Measurements from ENCODE around the gene ACCS. TPM values are rescaled to one million over a fixed set of nuclear protein-coding genes. Genes with fewer than 3 reads are reported as not detected.
A peak's percentile ranks its signal among the peaks of the same experiment; 100 is the strongest.

ACCS gene
- polyA plus RNA-seq (ENCODE audit: insufficient read length in 4 of 4), result 10 to 100 TPM; 16.3 to 77.0 (median 43.0) TPM

DNA sequence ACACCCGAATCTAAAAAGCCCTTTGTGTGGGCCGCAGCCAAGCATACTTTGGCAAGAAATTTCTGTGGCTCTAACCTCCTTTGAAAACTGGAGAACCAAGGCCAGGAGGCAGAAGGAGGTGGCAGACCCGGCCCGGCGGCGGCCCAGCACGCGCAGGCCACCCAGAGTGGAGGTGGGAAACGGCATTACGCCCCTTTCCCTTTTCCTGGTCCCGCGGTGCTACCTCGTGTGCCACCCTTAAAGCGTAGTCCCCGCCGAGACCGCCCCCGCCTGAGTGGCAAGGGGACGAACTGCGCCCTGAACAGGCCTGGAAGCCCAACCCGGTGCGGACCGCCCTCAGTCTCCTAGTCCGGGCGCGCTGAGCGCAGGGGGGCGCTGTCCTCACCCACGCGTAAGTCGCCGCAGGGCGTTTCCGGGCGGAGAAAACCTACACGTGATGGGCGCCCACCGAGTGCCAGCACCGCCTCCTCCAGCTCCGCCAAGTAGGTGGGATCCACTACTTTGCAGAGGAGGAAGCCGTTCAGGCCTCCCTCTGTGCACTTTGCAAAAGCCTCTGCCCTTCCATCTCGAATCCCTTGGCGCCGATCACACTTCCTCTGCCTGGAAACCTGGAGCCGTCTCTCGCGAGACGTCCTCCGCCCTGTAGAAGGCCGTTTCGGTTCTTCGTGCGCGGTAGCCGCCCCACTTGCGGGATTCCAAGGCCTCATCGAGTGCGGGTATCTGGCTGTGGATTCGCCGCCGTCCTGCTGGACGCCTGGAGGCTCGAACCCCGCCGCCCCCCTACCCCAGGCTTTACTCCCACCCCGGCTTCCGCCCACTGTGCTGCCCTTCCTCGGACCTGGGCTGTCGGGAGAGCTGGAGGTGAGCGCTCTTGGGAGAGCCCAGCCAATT is at the start of gene ACCS:
Gene ACCS (plus strand): TSS at position 430 of the 891 bp plus-strand sequence. CDS start 1,358 bp downstream, outside the sequence.
- peak; percentile 77 to 89 (median 84) for DNase-seq (ENCODE audit: low read depth in 4 of 4, low spot score in 2 of 4)

DNA sequence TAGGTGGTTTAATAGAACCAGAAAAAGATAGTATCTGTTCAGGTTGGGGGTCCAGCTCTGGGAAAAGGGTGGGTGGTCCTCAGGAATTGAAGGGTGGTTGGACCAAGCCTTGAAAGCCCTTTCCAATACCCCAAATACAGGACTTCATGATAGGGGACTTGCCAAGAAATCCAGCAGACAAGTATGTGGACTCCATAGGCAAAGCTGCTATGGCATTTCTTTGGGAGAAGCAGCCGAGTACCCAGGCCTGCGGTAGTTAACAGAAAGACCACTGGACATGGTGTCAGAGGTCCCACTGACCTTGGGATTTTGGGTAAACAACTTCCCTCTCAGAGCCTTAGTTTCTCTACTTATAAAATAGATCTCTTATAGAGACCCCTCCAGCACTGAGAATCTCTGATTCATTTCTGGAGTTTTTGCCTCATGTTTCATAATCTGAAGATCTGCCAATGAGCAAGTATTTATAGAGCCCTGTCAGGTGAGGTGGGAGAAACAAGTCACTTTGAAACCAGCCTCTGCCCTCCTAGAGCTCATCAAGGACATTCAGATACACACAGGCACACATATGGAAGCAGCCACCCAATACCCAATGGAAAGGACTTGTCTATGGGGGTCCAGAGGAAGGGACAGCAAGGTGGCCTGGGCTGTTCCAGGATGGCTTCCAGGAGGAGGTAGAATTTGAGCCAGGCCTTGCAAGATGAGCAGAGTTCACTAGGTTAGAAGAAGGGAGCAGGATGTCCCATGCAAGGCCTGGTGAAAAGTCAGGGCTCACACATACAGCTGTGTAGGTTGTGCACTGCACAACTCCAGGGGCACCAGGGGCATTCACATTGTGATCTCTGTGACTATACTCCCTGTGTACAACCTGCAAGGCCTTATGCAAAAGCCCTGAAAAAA is 49.3 kb upstream of the ACCS start:
- no peak for DNase-seq (ENCODE audit: low read depth in 4 of 4, low spot score in 2 of 4)

DNA sequence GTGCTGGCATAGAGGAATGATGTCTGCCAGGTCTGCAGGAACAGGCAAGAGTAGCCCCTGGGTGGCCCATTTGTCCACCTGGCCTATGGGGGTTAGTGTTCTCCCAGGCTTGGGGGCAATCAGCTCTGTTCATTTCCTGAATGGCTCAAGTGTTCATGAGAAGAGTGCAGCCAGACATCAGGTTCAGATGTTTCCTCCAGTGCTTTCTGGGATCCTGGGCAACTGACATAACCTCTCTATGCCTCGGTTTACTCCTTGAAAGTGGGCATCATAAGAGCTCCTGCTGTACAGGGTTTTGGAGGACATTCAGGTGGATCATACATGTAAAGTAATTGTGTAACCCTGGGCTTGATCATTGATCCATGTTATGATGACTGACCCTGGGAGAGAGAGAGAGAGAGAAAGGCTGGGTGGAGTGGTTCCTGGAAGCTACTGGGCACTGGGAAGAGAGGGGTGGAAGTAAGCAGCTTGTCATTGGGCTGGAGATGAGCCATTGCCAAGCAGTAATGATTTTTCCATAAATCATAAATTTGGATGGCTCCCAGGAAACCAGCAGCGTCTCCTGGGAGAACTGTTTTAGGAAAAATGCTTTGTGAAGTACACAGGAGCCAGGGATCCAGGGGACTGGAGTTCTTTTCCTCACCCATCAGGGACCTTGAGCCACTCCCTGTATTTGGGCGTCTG is 48.5 kb upstream of the ACCS start:
- no peak for DNase-seq (ENCODE audit: low read depth in 4 of 4, low spot score in 2 of 4)

- no peak for DNase-seq (ENCODE audit: low read depth in 4 of 4, low spot score in 2 of 4)
Observed at GRCh38 chr11:44018127-44018521, 47.9 kb upstream of the ACCS start.

DNA sequence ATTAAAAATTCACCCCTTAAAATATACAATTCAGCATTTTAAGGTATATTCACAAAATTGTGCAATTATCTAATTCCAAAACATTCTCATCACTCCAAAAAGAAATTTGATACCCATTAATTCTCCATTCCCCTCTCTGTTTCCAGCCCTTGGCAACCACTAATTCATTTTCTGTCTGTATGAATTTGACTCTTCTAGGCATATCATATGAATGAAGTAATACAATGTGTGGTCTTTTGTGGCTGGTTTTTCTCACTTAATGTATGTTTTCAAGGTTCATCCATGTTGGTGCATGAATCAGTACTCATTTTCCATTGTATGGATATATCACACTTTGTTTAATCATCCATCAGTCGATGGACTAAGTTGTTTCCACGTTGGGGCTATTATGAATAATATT is 47.2 kb upstream of the ACCS start:
- DNase-seq (ENCODE audit: low read depth in 4 of 4, low spot score in 2 of 4), result no peak

DNA sequence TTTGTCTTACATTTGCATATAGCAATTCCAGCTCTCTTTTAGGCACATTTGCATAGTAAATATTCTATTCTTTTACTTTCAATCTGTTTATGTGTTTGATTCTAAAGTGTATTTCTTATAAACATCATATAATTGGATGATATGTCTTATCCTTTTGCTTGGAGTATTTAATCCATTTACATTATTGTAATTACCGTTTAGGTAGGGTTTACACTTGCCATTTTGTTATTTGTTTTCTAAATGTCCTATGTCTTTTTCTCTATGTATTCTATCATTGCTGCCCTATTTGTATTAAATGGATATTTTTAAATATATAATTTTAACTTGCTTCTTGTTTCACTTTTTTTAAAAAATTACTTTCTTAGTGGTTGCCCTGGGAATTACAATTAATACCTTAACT is 41.1 kb upstream of the ACCS start:
- DNase-seq (ENCODE audit: low read depth in 4 of 4, low spot score in 2 of 4), result no peak

GRCh38 chr11:44025727-44026126 is 40.3 kb upstream of the ACCS start:
- DNase-seq (ENCODE audit: low read depth in 4 of 4, low spot score in 2 of 4), result no peak

- no peak for DNase-seq (ENCODE audit: low read depth in 4 of 4, low spot score in 2 of 4)
Observed at GRCh38 chr11:44028401-44028800, 37.7 kb upstream of the ACCS start.

DNA sequence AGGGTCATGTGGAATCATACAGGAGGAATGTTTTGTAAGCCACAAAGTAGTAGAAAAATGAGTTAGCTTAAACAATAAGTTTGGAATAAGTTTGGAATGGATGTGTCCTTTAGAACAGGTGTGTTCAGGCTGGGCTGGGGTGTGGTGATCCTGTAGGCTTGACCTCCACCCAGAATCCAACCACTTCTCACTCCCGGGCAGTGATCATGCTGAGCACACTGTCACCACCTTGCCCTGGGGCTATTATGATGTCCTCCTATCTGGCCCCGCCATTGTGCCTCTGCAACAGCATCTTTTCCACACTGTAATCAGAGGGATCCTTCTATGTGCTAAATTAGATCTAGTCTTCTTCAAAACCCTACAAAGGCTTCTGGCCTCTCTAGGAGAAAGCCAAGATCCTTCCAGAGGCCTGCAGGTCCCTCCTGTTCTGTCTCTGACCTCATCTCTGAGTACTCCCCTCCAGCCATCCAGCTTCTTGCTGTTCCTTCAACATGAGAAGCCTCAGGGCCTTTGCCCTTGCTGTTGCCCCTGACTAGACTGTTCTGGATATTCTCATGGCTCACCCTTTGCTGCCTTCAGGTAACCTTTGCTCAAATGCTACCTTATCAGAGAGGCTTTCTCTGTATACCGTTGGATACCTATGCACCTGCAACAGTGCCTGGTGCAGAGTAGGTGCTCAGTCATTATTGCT is 37.1 kb upstream of the ACCS start:
- no peak for DNase-seq (ENCODE audit: low read depth in 4 of 4, low spot score in 2 of 4)

DNA sequence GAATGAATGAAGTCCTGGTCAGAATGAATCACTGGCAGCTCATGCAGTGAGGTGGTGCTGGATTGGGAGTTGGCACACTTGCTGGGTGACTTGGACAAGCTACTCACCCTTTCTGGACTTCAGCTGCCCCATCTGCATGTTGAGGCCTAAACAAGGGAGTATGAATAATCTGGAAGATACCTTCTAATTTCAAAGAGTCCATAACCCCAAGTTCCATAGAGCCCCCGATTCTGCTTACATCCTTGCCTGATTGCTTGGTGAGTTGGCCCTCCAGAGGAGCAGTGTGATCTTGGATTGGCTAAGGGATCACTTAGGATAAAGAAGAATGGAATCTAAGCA is 36.6 kb upstream of the ACCS start:
- DNase-seq (ENCODE audit: low read depth in 4 of 4, low spot score in 2 of 4), result no peak

GRCh38 chr11:44029977-44030911 is 35.8 kb upstream of the ACCS start:
- DNase-seq (ENCODE audit: low read depth in 4 of 4, low spot score in 2 of 4), result no peak

GRCh38 chr11:44030996-44031395 is 35.1 kb upstream of the ACCS start:
- DNase-seq (ENCODE audit: low read depth in 4 of 4, low spot score in 2 of 4), result no peak

- no peak for DNase-seq (ENCODE audit: low read depth in 4 of 4, low spot score in 2 of 4)
Observed at GRCh38 chr11:44031549-44031948, 34.5 kb upstream of the ACCS start.

DNA sequence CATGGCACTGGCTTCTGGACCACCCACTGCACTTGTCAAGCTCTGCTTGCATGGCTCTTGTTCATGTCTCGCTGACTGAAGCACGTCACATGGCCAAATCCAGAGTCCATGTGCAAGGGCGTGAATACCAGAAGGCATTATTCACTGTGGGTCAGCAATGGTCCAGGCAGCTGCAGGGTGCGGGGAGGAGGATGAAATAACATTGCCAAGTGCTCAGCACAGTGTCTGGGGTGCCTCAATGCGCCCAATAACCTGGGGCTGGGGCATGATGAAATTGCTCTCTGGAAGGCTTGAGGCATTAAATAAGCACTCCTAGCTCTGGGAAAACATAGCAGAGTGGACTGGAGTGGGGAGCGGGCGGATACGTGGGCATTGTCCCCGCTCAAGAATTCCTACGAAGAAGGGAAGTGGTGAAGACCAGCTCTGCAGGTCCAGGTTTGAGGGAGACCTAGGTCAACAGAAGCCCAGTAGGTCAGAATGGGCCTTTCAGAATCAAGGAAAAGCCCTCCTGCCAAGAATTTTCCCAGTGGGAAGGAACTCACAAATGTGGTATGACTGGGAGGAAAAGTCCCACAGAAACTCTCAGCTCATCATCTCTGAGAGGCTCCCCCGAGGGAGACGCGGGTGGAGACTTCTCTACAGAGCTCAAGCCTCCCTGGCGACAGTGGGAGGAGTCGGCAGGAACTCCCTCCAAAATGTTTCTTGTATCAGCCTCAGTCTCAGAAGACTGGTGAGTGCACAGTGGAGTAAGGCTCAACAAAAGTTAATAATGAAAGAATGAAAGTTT is 33.6 kb upstream of the ACCS start:
- no peak for DNase-seq (ENCODE audit: low read depth in 4 of 4, low spot score in 2 of 4)

GRCh38 chr11:44033411-44033850 is 32.6 kb upstream of the ACCS start:
- DNase-seq (ENCODE audit: low read depth in 4 of 4, low spot score in 2 of 4), result no peak

DNA sequence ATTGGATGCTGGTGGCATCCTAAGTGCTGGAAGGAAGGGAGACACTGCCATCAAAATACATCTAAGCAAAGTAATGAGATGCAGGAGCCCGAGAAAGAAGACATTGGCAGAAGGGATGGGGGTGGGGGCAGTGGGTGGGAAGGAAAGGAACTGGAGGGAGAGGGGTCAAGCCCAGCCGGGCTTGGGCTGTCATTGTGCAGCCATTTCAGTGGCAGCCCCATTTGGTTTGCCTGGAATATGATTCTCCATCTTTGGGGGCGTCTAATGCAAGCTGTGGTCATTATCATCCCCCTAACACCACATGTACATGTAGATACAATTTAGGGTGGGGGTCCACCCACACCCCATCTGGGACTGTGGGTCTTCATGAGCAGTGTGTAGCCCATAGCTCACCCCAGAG is 32.2 kb upstream of the ACCS start:
- DNase-seq (ENCODE audit: low read depth in 4 of 4, low spot score in 2 of 4), result no peak

DNA sequence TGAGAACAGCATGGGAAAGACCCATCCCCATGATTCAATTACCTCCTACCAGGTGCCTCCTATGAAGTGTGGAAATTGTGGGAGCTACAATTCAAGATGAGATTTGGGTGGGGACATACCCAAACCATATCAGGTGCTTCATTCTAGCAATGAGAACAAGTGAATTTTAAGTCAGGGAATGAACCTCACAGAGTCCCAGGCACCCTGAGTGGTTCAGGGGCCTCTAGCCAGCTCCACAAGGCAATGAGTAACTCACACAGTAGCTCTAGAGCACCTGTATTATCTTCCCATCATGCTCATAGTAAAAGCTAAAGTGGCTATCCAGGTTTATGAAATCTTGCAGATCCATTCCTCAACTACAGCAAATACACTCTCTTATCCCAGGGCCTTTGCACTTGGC is 31.4 kb upstream of the ACCS start:
- no peak for DNase-seq (ENCODE audit: low read depth in 4 of 4, low spot score in 2 of 4)

All from left renal cortex interstitium (tissue), 4 donors.